Occipital lobe (tissue), 3 donors: Measurements from ENCODE around the gene MYH9. TPM values are rescaled to one million over a fixed set of nuclear protein-coding genes. Genes with fewer than 3 reads are reported as not detected.

ENCODE experiments used
- DNase-seq: peaks from one replicate; lab custom pipeline; 2025; lab: John Stamatoyannopoulos, UW
- small RNA-seq: library from RNA; depleted of rRNA; stranded (forward); fragments of <200 nt; gene quantifications from one replicate; pipeline ENCODE3, GENCODE V24; 2014
- total RNA-seq: library from RNA; depleted of rRNA; stranded (reverse); fragments of >200 nt; gene quantifications from one replicate; pipeline ENCODE4 v1.2.3, GENCODE V29; 2014

Gene MYH9
- total RNA-seq, 1 donor from 2014 or later: 34.6 TPM

GRCh38 chr22:36232715-36233401 is 154.9 kb downstream of the MYH9 start:
- DNase-seq: no peak

Small RNAs within 50 kb of the gene (small RNA-seq; reads per million reads assigned to genes)
- not detected for gene MIR6819

Other genes starting within 250 kb of the MYH9 start
- 2.5 TPM for gene APOL3, start 227.2 kb downstream of the MYH9 start, total RNA-seq
- 10.5 TPM for gene APOL4, start 186.2 kb downstream of the MYH9 start, total RNA-seq
- gene APOL2, start 148.4 kb downstream of the MYH9 start, total RNA-seq: 7.0 TPM
- gene APOL1, start 134.8 kb downstream of the MYH9 start, total RNA-seq: 1.4 TPM
- 14.3 TPM for gene TXN2, start 93.7 kb upstream of the MYH9 start, total RNA-seq
- 10.6 TPM for gene FOXRED2, start 119.1 kb upstream of the MYH9 start, total RNA-seq
- 200 TPM for gene EIF3D, start 141.2 kb upstream of the MYH9 start, total RNA-seq